Vagina (tissue), 2 donors: ENCODE results near the gene INPP5A. TPM values are rescaled to one million over a fixed set of nuclear protein-coding genes. Genes with fewer than 3 reads are reported as not detected.

Experiments used
- DNase-seq, 2 donors: peaks; one replicate each; pipeline ENCODE4 v3.0.0-alpha.2; 2017; ENCODE audit errors: extremely low spot score in 2 of 2
- H3K27ac ChIP-seq: fragments of 200-600 bp; sonication (generic); one replicate; pipeline ENCODE4 v1.5.1; 2019
- H3K27me3 ChIP-seq: fragments of 200-600 bp; sonication (generic); one replicate; pipeline ENCODE4 v1.5.1; 2019
- H3K36me3 ChIP-seq, 2 donors: fragments of 200-600 bp; sonication (generic); one replicate each; pipeline ENCODE4 v1.5.1; 2017 to 2019
- H3K4me1 ChIP-seq: fragments of 200-600 bp; sonication (generic); one replicate; pipeline ENCODE4 v1.5.1; 2019
- H3K4me3 ChIP-seq, 2 donors: fragments of 200-600 bp; sonication (generic); 1 replicate in 1 of 2; 2 replicates in 1 of 2; pipeline ENCODE4 v1.5.1; 2016 to 2019
- H3K9me3 ChIP-seq: fragments of 200-600 bp; sonication (generic); one replicate; pipeline ENCODE4 v1.5.1; 2019
- CTCF ChIP-seq, 3 experiments: fragments of 450-650 bp in 2 of 3; fragments of 200-600 bp in 1 of 3; sonication (generic) in 1 of 3; IDR thresholded peaks; one replicate each; pipeline ENCODE4 v1.5.1; 2017 to 2019; ENCODE audit warnings: antibody characterized with exemption in 3 of 3, mild to moderate bottlenecking in 2 of 3, moderate library complexity in 2 of 3
- POLR2A ChIP-seq, 2 donors: fragments of 450-650 bp; IDR thresholded peaks; one replicate each; pipeline ENCODE4 v1.6.1; 2017; ENCODE audit warnings: antibody characterized with exemption in 2 of 2, mild to moderate bottlenecking in 2 of 2, moderate library complexity in 2 of 2
- POLR2AphosphoS5 ChIP-seq, 2 donors: sonication (generic); formaldehyde crosslinking; IDR thresholded peaks; one replicate each; pipeline ENCODE4 v1.9.0; 2017; ENCODE audit warnings: antibody characterized with exemption in 2 of 2, mild to moderate bottlenecking in 2 of 2, low read depth in 1 of 2; ENCODE audit not compliant: insufficient read depth in 1 of 2
- intact Hi-C: fragments of 100-400 bp; cut with DNase I; formaldehyde crosslinking; loops from one replicate; pipeline ENCODE4 v1.15.1; 2023
- total RNA-seq: library from RNA; depleted of rRNA; stranded (reverse); fragments of >200 nt; gene quantifications from one replicate; pipeline ENCODE4 v1.2.3, GENCODE V29; 2016

Gene INPP5A
- total RNA-seq, 1 donor from 2014 or later: 24.3 TPM

GRCh38 chr10:132735923-132736391 is 198.4 kb downstream of the INPP5A start:
- intact Hi-C loops: no loop called here
- TF ChIP-seq POLR2AphosphoS5 (IDR thresholded peaks at IDR 0.05; ENCODE audit: insufficient read depth in 1 of 2, low read depth in 1 of 2) (no peak), CTCF (IDR thresholded peaks at IDR 0.05) (no peak), POLR2A (IDR thresholded peaks at IDR 0.05) (no peak)
- no peak for DNase-seq
- no peaks in the 10 kb centered on the region for H3K9me3 ChIP-seq
- H3K4me3 ChIP-seq: no peak overlapping the region
- no peaks in the 10 kb centered on the region for H3K36me3 ChIP-seq
- H3K4me1 ChIP-seq: no peaks in the 10 kb centered on the region
- no peak overlapping the region for H3K27ac ChIP-seq
- H3K27me3 ChIP-seq: no peaks in the 10 kb centered on the region

- DNase-seq: no peak
- Histone ChIP-seq H3K4me1 (no peaks in the 10 kb centered on the region), H3K27ac (no peak overlapping the region), H3K9me3 (no peaks in the 10 kb centered on the region), H3K36me3 (no peaks in the 10 kb centered on the region), H3K4me3 (no peak overlapping the region), H3K27me3 (no peaks in the 10 kb centered on the region)
- TF ChIP-seq POLR2A (IDR thresholded peaks at IDR 0.05): no peak
- TF ChIP-seq POLR2AphosphoS5 (IDR thresholded peaks at IDR 0.05; ENCODE audit: insufficient read depth in 1 of 2, low read depth in 1 of 2): no peak
- no peak for TF ChIP-seq CTCF (IDR thresholded peaks at IDR 0.05)
- intact Hi-C loops: no loop called here
These were observed 199.9 kb downstream of the INPP5A start for GRCh38 chr10:132737390-132738048.

- H3K9me3 ChIP-seq: no peaks in the 10 kb centered on the region
- no peaks in the 10 kb centered on the region for H3K36me3 ChIP-seq
- TF ChIP-seq POLR2AphosphoS5 (IDR thresholded peaks at IDR 0.05; ENCODE audit: insufficient read depth in 1 of 2, low read depth in 1 of 2): no peak
- TF ChIP-seq CTCF (IDR thresholded peaks at IDR 0.05): no peak
- TF ChIP-seq POLR2A (IDR thresholded peaks at IDR 0.05): no peak
- H3K27ac ChIP-seq: no peak overlapping the region
- intact Hi-C loops: no loop called here
- peaks cover under 1% of the 10 kb centered on the region for H3K4me1 ChIP-seq
- H3K27me3 ChIP-seq: no peaks in the 10 kb centered on the region
- H3K4me3 ChIP-seq: no peak overlapping the region
- no peak for DNase-seq
These were observed 201.1 kb downstream of the INPP5A start for GRCh38 chr10:132738454-132739224.

GRCh38 chr10:132739225-132739613 is 201.6 kb downstream of the INPP5A start:
- H3K9me3 ChIP-seq: no peaks in the 10 kb centered on the region
- peaks cover 4% of the 10 kb centered on the region for H3K4me1 ChIP-seq
- no peak for DNase-seq
- no peak overlapping the region for H3K27ac ChIP-seq
- intact Hi-C loops: no loop called here
- no peaks in the 10 kb centered on the region for H3K36me3 ChIP-seq
- no peak for TF ChIP-seq POLR2A (IDR thresholded peaks at IDR 0.05)
- H3K4me3 ChIP-seq: no peak overlapping the region
- no peaks in the 10 kb centered on the region for H3K27me3 ChIP-seq

GRCh38 chr10:132740588-132740987 is 203.0 kb downstream of the INPP5A start:
- no peaks in the 10 kb centered on the region for H3K9me3 ChIP-seq
- no peaks in the 10 kb centered on the region for H3K36me3 ChIP-seq
- intact Hi-C loops: no loop called here
- no peak overlapping the region for H3K4me3 ChIP-seq
- no peak for TF ChIP-seq POLR2AphosphoS5 (IDR thresholded peaks at IDR 0.05; ENCODE audit: insufficient read depth in 1 of 2, low read depth in 1 of 2)
- no peak overlapping the region for H3K27ac ChIP-seq
- no peak for DNase-seq
- H3K27me3 ChIP-seq: no peaks in the 10 kb centered on the region
- peaks cover 4% of the 10 kb centered on the region for H3K4me1 ChIP-seq
